HCT116 (cell line): ENCODE data around the gene TRMT10B.

ENCODE experiments used
- CBX3 ChIP-seq: IDR thresholded peaks from 2 replicates; pipeline ENCODE4 v1.6.1; 2012; ENCODE audit warnings: low read depth
- CEBPB ChIP-seq: IDR thresholded peaks from 2 replicates; pipeline ENCODE4 v1.6.1; 2012; ENCODE audit warnings: low read depth
- CTCF ChIP-seq, 3 experiments: fragments of 200-600 bp in 1 of 3; sonication (generic) in 1 of 3; IDR thresholded peaks in 2 of 3; conservative IDR thresholded peaks in 1 of 3; 2 replicates each; pipeline ENCODE4 v1.5.1; 2012 to 2017; ENCODE audit warnings: low read depth in 2 of 3, low read length in 2 of 3, antibody characterized with exemption in 1 of 3, borderline replicate concordance in 1 of 3, control low read depth in 1 of 3, mild to moderate bottlenecking in 1 of 3, mixed read lengths in 1 of 3, mixed run types in 1 of 3, moderate library complexity in 1 of 3; ENCODE audit not compliant: insufficient read depth in 1 of 3
- EGR1 ChIP-seq: IDR thresholded peaks from 2 replicates; pipeline ENCODE4 v1.6.1; 2012; ENCODE audit warnings: low read depth
- EZH2 ChIP-seq: fragments of 200-600 bp; sonication (generic); IDR thresholded peaks from 2 replicates; pipeline ENCODE4 v1.6.1; 2017; ENCODE audit warnings: antibody characterized with exemption, mixed run types
- EZH2phosphoT487 ChIP-seq: fragments of 200-600 bp; IDR thresholded peaks from 2 replicates; pipeline ENCODE4 v1.6.1; 2018; ENCODE audit warnings: antibody characterized with exemption, borderline replicate concordance
- POLR2A ChIP-seq: IDR thresholded peaks from 2 replicates; pipeline ENCODE4 v1.7.0; 2011; ENCODE audit warnings: borderline replicate concordance; ENCODE audit not compliant: insufficient read depth, insufficient read length; ENCODE audit errors: extremely low read depth
- RAD21 ChIP-seq: IDR thresholded peaks from 2 replicates; pipeline ENCODE4 v1.6.1; 2012; ENCODE audit warnings: low read depth, mild to moderate bottlenecking
- SIN3A ChIP-seq: IDR thresholded peaks from 2 replicates; pipeline ENCODE4 v1.6.1; 2012; ENCODE audit warnings: low read depth
- TCF7L2 ChIP-seq: IDR thresholded peaks from 2 replicates; pipeline ENCODE4 v1.7.0; 2011; ENCODE audit warnings: borderline replicate concordance, inconsistent platforms; ENCODE audit not compliant: insufficient read depth, insufficient read length; ENCODE audit errors: extremely low read depth
- YY1 ChIP-seq: IDR thresholded peaks from 2 replicates; pipeline ENCODE4 v1.6.1; 2011; ENCODE audit warnings: low read length, low read depth, moderate library complexity, mild to moderate bottlenecking; ENCODE audit not compliant: insufficient replicate concordance; ENCODE audit errors: extremely low read depth
- ZBTB33 ChIP-seq: IDR thresholded peaks from 2 replicates; pipeline ENCODE4 v1.6.1; 2011; ENCODE audit warnings: mild to moderate bottlenecking, low read length, moderate library complexity; ENCODE audit not compliant: insufficient replicate concordance; ENCODE audit errors: extremely low read depth
- ZNF274 ChIP-seq: fragments of 200-500 bp; sonication (Bioruptor generic); IDR thresholded peaks from 2 replicates; pipeline ENCODE4 v1.6.1; 2014; ENCODE audit warnings: mild to moderate bottlenecking, low read depth, low read length, inconsistent platforms
- TF ChIP-seq, protein P1 (sequence below): IDR thresholded peaks from 2 replicates; pipeline ENCODE4 v1.6.1; 2012; ENCODE audit warnings: low read depth

DNA sequence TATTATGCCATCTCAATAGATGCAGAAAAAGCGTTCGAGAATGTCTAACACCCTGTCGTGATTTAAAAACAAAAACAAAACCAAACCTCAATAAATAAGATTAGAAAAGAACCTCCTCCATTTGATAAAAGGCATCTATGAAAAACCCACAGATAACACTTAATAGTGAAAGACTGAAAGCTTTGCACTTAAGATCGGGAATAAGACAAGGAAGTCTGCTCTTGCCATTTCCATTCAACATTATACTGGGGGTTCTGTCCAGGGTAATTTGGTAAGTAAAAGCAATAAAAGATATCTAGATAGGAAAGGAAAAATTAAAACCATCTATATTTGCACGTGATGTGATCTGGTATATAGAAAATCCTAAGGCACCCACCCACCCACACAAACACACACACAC, 38.5 kb downstream of the TRMT10B start:
- TF ChIP-seq EZH2phosphoT487 (no peak), EZH2 (no peak), CTCF (IDR thresholded peaks at IDR 0.05 in 2 of 3, conservative IDR thresholded peaks at IDR 0.05 in 1 of 3; ENCODE audit: borderline replicate concordance in 1 of 3, insufficient read depth in 1 of 3, low read depth in 2 of 3, low read length in 2 of 3) (no peak), POLR2A (no peak), ZBTB33 (no peak), CEBPB (no peak), ZNF274 (no peak), TCF7L2 (no peak), EGR1 (no peak), SIN3A (no peak), CBX3 (no peak), YY1 (no peak), RAD21 (no peak)
- TF ChIP-seq, protein P1, sequence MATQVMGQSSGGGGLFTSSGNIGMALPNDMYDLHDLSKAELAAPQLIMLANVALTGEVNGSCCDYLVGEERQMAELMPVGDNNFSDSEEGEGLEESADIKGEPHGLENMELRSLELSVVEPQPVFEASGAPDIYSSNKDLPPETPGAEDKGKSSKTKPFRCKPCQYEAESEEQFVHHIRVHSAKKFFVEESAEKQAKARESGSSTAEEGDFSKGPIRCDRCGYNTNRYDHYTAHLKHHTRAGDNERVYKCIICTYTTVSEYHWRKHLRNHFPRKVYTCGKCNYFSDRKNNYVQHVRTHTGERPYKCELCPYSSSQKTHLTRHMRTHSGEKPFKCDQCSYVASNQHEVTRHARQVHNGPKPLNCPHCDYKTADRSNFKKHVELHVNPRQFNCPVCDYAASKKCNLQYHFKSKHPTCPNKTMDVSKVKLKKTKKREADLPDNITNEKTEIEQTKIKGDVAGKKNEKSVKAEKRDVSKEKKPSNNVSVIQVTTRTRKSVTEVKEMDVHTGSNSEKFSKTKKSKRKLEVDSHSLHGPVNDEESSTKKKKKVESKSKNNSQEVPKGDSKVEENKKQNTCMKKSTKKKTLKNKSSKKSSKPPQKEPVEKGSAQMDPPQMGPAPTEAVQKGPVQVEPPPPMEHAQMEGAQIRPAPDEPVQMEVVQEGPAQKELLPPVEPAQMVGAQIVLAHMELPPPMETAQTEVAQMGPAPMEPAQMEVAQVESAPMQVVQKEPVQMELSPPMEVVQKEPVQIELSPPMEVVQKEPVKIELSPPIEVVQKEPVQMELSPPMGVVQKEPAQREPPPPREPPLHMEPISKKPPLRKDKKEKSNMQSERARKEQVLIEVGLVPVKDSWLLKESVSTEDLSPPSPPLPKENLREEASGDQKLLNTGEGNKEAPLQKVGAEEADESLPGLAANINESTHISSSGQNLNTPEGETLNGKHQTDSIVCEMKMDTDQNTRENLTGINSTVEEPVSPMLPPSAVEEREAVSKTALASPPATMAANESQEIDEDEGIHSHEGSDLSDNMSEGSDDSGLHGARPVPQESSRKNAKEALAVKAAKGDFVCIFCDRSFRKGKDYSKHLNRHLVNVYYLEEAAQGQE: no peak
